IMR-90 (cell line): Measurements from ENCODE around the gene ECHS1. TPM values are rescaled to one million over a fixed set of nuclear protein-coding genes. Genes with fewer than 3 reads are reported as not detected.

Source experiments
- ATAC-seq: fragments of 200-7000 bp; cut with Tn5 transposase; 2 replicates; pipeline ENCODE4 v1.9.1; 2020; ENCODE audit warnings: low read depth, mild to moderate bottlenecking, moderate library complexity
- BruUV-seq: library from RNA; stranded (reverse); fragments of 400-500 nt; replicated peaks from 2 replicates; lab custom pipeline; 2021; lab: Mats Ljungman, UMichigan
- CTCF ChIA-PET: fragments of 300-600 bp; formaldehyde crosslinking; extraction: SDS; loops from one replicate; lab custom pipeline; 2021; ENCODE audit warnings: antibody characterized with exemption; lab: Yijun Ruan, JAX
- POLR2A ChIA-PET: fragments of 300-600 bp; sonication (Branson Sonifier 250); formaldehyde crosslinking; loops from one replicate; lab custom pipeline; 2022; ENCODE audit warnings: antibody characterized with exemption; ENCODE audit not compliant: unreplicated experiment; lab: Charles Lee
- DNase-seq: peaks from one replicate; pipeline ENCODE4 v3.0.0; 2013
- H2AFZ ChIP-seq: replicated peaks from 2 replicates; pipeline ENCODE3; 2013; ENCODE audit warnings: low read length, mild to moderate bottlenecking; ENCODE audit not compliant: poor library complexity
- H2AK5ac ChIP-seq: 2 replicates; pipeline ENCODE4 v1.6.1; 2013; ENCODE audit warnings: low read depth, low read length, inconsistent platforms
- H2AK9ac ChIP-seq: replicated peaks from 2 replicates; pipeline ENCODE3; 2013; ENCODE audit warnings: mild to moderate bottlenecking, low read depth, low read length, moderate library complexity; ENCODE audit not compliant: poor library complexity
- H2BK120ac ChIP-seq: 2 replicates; pipeline ENCODE4 v1.6.1; 2013; ENCODE audit warnings: low read depth, low read length, inconsistent platforms
- H2BK15ac ChIP-seq: 3 replicates; pipeline ENCODE4 v1.6.1; 2013; ENCODE audit warnings: low read depth, low read length, inconsistent platforms
- H2BK20ac ChIP-seq: 2 replicates; pipeline ENCODE4 v1.6.1; 2013; ENCODE audit warnings: low read depth, mild to moderate bottlenecking, inconsistent platforms, low read length, moderate library complexity
- H2BK5ac ChIP-seq: 2 replicates; pipeline ENCODE4 v1.6.1; 2013; ENCODE audit warnings: mild to moderate bottlenecking, low read depth, low read length, inconsistent platforms; ENCODE audit not compliant: poor library complexity, severe bottlenecking
- H3K14ac ChIP-seq: replicated peaks from 2 replicates; pipeline ENCODE4 v1.6.1; 2013; ENCODE audit warnings: low read depth, low read length, inconsistent platforms
- H3K18ac ChIP-seq: 2 replicates; pipeline ENCODE4 v1.6.1; 2013; ENCODE audit warnings: low read depth, low read length, control low read depth
- H3K23ac ChIP-seq: 2 replicates; pipeline ENCODE4 v1.6.1; 2013; ENCODE audit warnings: low read depth, low read length, inconsistent platforms
- H3K27ac ChIP-seq: 2 replicates; pipeline ENCODE4 v1.5.1; 2013; ENCODE audit warnings: mild to moderate bottlenecking, control low read depth, low read length; ENCODE audit not compliant: insufficient read depth
- H3K27me3 ChIP-seq: 2 replicates; pipeline ENCODE4 v1.6.1; 2013; ENCODE audit warnings: low read length; ENCODE audit not compliant: control insufficient read depth, insufficient read depth
- H3K36me3 ChIP-seq: 2 replicates; pipeline ENCODE4 v1.6.1; 2013; ENCODE audit warnings: low read length, mixed read lengths; ENCODE audit not compliant: control insufficient read depth, insufficient read depth
- H3K4ac ChIP-seq: 2 replicates; pipeline ENCODE4 v1.6.1; 2013; ENCODE audit warnings: low read depth, low read length, inconsistent platforms
- H3K4me1 ChIP-seq: 2 replicates; pipeline ENCODE4 v1.6.1; 2013; ENCODE audit warnings: low read length, mixed read lengths; ENCODE audit not compliant: control insufficient read depth, insufficient read depth
- H3K4me2 ChIP-seq: 2 replicates; pipeline ENCODE4 v1.6.1; 2013; ENCODE audit warnings: low read depth, mild to moderate bottlenecking, control low read depth, low read length, moderate library complexity
- H3K4me3 ChIP-seq: 2 replicates; pipeline ENCODE4 v1.5.1; 2013; ENCODE audit warnings: low read depth, mild to moderate bottlenecking, control low read depth, low read length, moderate library complexity; ENCODE audit not compliant: insufficient read depth
- H3K56ac ChIP-seq: 2 replicates; pipeline ENCODE4 v1.6.1; 2013; ENCODE audit warnings: low read length, inconsistent platforms; ENCODE audit not compliant: insufficient read depth; ENCODE audit errors: extremely low read depth
- H3K79me1 ChIP-seq, 2 experiments: 2 replicates each; pipeline ENCODE4 v1.6.1; 2013; ENCODE audit warnings: low read length in 2 of 2, inconsistent platforms in 1 of 2, low read depth in 1 of 2
- H3K9ac ChIP-seq: 2 replicates; pipeline ENCODE4 v1.6.1; 2013; ENCODE audit warnings: low read depth, low read length, control low read depth
- H3K9me1 ChIP-seq: 2 replicates; pipeline ENCODE4 v1.6.1; 2013; ENCODE audit warnings: low read length, inconsistent platforms; ENCODE audit not compliant: insufficient read depth
- H3K9me3 ChIP-seq: 2 replicates; pipeline ENCODE4 v1.6.1; 2013; ENCODE audit warnings: low read length; ENCODE audit not compliant: control insufficient read depth, insufficient read depth
- H4K20me1 ChIP-seq: 2 replicates; pipeline ENCODE4 v1.6.1; 2013; ENCODE audit warnings: low read length, inconsistent platforms; ENCODE audit not compliant: insufficient read depth
- H4K5ac ChIP-seq: 2 replicates; pipeline ENCODE4 v1.6.1; 2013; ENCODE audit warnings: mild to moderate bottlenecking, low read depth, low read length, control low read depth
- H4K8ac ChIP-seq, 2 experiments: 2 replicates each; pipeline ENCODE4 v1.6.1; 2013; ENCODE audit warnings: low read depth in 2 of 2, low read length in 2 of 2, control low read depth in 1 of 2, inconsistent platforms in 1 of 2
- H4K91ac ChIP-seq: 2 replicates; pipeline ENCODE4 v1.6.1; 2013; ENCODE audit warnings: low read depth, low read length, inconsistent platforms; ENCODE audit not compliant: insufficient read depth
- CEBPB ChIP-seq: IDR thresholded peaks from 2 replicates; pipeline ENCODE4 v1.6.1; 2012; ENCODE audit warnings: low read depth, low read length, improper control_type of control experiment
- POLR2A ChIP-seq: IDR thresholded peaks from 2 replicates; pipeline ENCODE4 v1.6.1; 2012; ENCODE audit warnings: mild to moderate bottlenecking, low read depth, low read length
- WGBS, 2 experiments: methylation state at CpG; one replicate each; pipeline versions ENCODE4 v1.1.5 to v1.1.7; 2013; ENCODE audit warnings: missing lambda C conversion rate in 2 of 2; ENCODE audit not compliant: insufficient read length in 1 of 2; ENCODE audit errors: extremely low coverage in 2 of 2; 5-methylcytosine and 5-hydroxymethylcytosine counted together
- dilution Hi-C: fragments of 300-500 bp; cut with HindIII; formaldehyde crosslinking; loops from one replicate; pipeline ENCODE4 v1.14.3; 2018; ENCODE audit warnings: low sequenced_read_pairs; ENCODE audit not compliant: unreplicated experiment
- in situ Hi-C: fragments of 300-500 bp; cut with MboI; formaldehyde crosslinking; loops from 3 replicates; pipeline ENCODE4 v1.14.3; 2019; ENCODE audit warnings: low sequenced_read_pairs, inconsistent platforms, mixed read lengths
- intact Hi-C: fragments of 100-400 bp; cut with micrococcal nuclease; formaldehyde crosslinking; loops from 2 replicates; pipeline ENCODE4 v1.10.0; 2022
- polyA plus RNA-seq, 3 experiments: library from polyadenylated mRNA; depleted of rRNA; stranded (reverse); fragments of >200 nt; gene quantifications; 2 replicates each; pipeline ENCODE4 v1.2.3, GENCODE V29; 2012; ENCODE audit warnings: low replicate concordance in 1 of 3
- total RNA-seq: library from RNA; depleted of rRNA; stranded (reverse); fragments of >200 nt; gene quantifications from 2 replicates; pipeline ENCODE4 v1.2.3, GENCODE V29; 2012

The ECHS1 gene
- total and polyA plus RNA-seq, 2 of the 4 experiments (the other 2 are of a cell fraction) = 60.8 to 84.2 TPM

DNA sequence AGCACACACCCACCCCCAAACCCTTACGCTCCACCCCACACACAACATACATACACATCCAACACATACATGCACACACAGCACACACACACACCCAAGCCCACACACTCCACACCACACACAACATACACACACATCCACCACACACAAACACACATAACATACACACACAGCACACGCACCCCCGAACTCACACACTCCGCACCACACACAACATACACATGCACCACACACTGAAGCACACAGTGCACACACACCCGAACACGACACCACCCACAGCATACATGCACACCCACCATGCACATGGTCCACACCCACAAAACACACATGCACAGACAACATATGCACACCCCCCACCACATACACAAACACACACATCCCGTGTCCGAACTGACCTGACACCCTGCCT lies 24.0 kb downstream of the ECHS1 start:
- in situ Hi-C loops (no loop called here), dilution Hi-C loops (no loop called here), intact Hi-C loops (no loop called here)
- Histone ChIP-seq H3K27me3 (peaks cover 12% of the 10 kb centered on the region; the same call in 1 of the 2 replicates), H3K36me3 (no peaks in the 10 kb centered on the region), H3K56ac (no peak overlapping the region), H3K18ac (no peak overlapping the region), H3K79me1 (no peaks in the 10 kb centered on the region), H3K4me1 (no peaks in the 10 kb centered on the region), H2BK20ac (no peak overlapping the region), H2BK5ac (peak overlapping the region; percentile 67), H3K14ac (no peak overlapping the region), H2BK15ac (no peak overlapping the region), H3K4me2 (no peak overlapping the region), H4K5ac (no peak overlapping the region), H2BK120ac (no peak overlapping the region), H3K9me1 (0 out of 2 replicates have a peak, but pooled peaks cover 5% of the 10 kb centered on the region), H3K4ac (no peak overlapping the region), H2AK5ac (no peak overlapping the region), H4K20me1 (peaks cover 3% of the 10 kb centered on the region; the same call in 1 of the 2 replicates), H4K91ac (no peak overlapping the region), H3K23ac (no peak overlapping the region), H3K9ac (no peak overlapping the region), H2AK9ac (no peak overlapping the region), H3K27ac (no peak overlapping the region), H4K8ac (no peak overlapping the region), H2AFZ (peak overlapping the region; percentile 51), H3K4me3 (no peak overlapping the region), H3K9me3 (no peaks in the 10 kb centered on the region)
- CTCF ChIA-PET = no interaction called here
- WGBS, 2 experiments = 87% methylated on average over 6 of the region's 8 CpGs; no CpG with 5 or more reads in 1 of the 2 experiments
- TF ChIP-seq CEBPB = no peak
- TF ChIP-seq POLR2A = peak; percentile 49; the same call in 1 of the 2 replicates
- no peak for DNase-seq
- ATAC-seq = no peak
- BruUV-seq = no TSS peak
- POLR2A ChIA-PET = no interaction called here
